Smooth muscle cell (in vitro differentiated cells): ENCODE data around the gene PTPN4. TPM values are rescaled to one million over a fixed set of nuclear protein-coding genes. Genes with fewer than 3 reads are reported as not detected.

Experiments
- DNase-seq: peaks from one replicate; lab custom pipeline; 2025; ENCODE audit not compliant: unreplicated experiment; lab: John Stamatoyannopoulos, UW
- H2AFZ ChIP-seq: fragments of 200-600 bp; sonication (generic); 2 replicates; pipeline ENCODE4 v1.6.0; 2016; ENCODE audit warnings: antibody characterized with exemption, low read depth, mild to moderate bottlenecking
- H3F3A ChIP-seq: fragments of 200-600 bp; sonication (generic); 2 replicates; pipeline ENCODE4 v1.6.0; 2017; ENCODE audit warnings: antibody characterized with exemption, low read depth
- H3K27ac ChIP-seq: fragments of 200-600 bp; sonication (generic); 2 replicates; pipeline ENCODE4 v1.5.1; 2016; ENCODE audit warnings: low read depth, mild to moderate bottlenecking
- H3K27me3 ChIP-seq: fragments of 200-600 bp; sonication (generic); 2 replicates; pipeline ENCODE4 v1.6.1; 2016; ENCODE audit warnings: low read depth, mild to moderate bottlenecking
- H3K36me3 ChIP-seq: fragments of 200-600 bp; sonication (generic); 2 replicates; pipeline ENCODE4 v1.5.1; 2016; ENCODE audit warnings: low read depth
- H3K4me1 ChIP-seq: fragments of 200-600 bp; sonication (generic); 2 replicates; pipeline ENCODE4 v1.5.1; 2016; ENCODE audit warnings: low read depth
- H3K4me2 ChIP-seq: fragments of 200-600 bp; sonication (generic); 2 replicates; pipeline ENCODE4 v1.6.0; 2016; ENCODE audit warnings: mild to moderate bottlenecking
- H3K4me3 ChIP-seq: fragments of 200-600 bp; sonication (generic); 2 replicates; pipeline ENCODE4 v1.5.1; 2016; ENCODE audit warnings: mild to moderate bottlenecking
- H3K79me2 ChIP-seq: fragments of 200-600 bp; sonication (generic); 2 replicates; pipeline ENCODE4 v1.6.0; 2016; ENCODE audit warnings: low read depth, mild to moderate bottlenecking
- H3K9ac ChIP-seq: fragments of 200-600 bp; sonication (generic); 2 replicates; pipeline ENCODE4 v1.6.0; 2016; ENCODE audit warnings: low read depth
- H3K9me3 ChIP-seq: fragments of 200-600 bp; sonication (generic); replicated peaks from 2 replicates; pipeline ENCODE4 v1.5.1; 2016; ENCODE audit warnings: low read depth
- H4K20me1 ChIP-seq: fragments of 200-600 bp; sonication (generic); 2 replicates; pipeline ENCODE4 v1.6.0; 2016; ENCODE audit warnings: low read depth
- CTCF ChIP-seq: fragments of 200-600 bp; sonication (generic); IDR thresholded peaks from 2 replicates; pipeline ENCODE4 v1.5.1; 2017; ENCODE audit warnings: borderline replicate concordance, mild to moderate bottlenecking, antibody characterized with exemption; ENCODE audit not compliant: insufficient read depth, poor library complexity, severe bottlenecking
- WGBS: methylation state at CpG from one replicate; pipeline ENCODE4 v1.1.7; 2016; ENCODE audit warnings: low lambda C conversion rate; 5-methylcytosine and 5-hydroxymethylcytosine counted together
- polyA plus RNA-seq: library from polyadenylated mRNA; unstranded; fragments of >200 nt; fragmentation: Nextera tagmentation; extraction: Ambion mirVana; gene quantifications from 2 replicates; pipeline ENCODE4 v1.2.1, GENCODE V29; 2016
- total RNA-seq: library from RNA; depleted of rRNA; stranded (reverse); fragments of >200 nt; gene quantifications from 2 replicates; pipeline ENCODE4 v1.2.3, GENCODE V29; 2014

Gene PTPN4
- total and polyA plus RNA-seq, 2 experiments from 2014 or later: 9.7 to 26.2 TPM

GRCh38 chr2:119736021-119736420, 23.7 kb upstream of the PTPN4 start:
- no peak for TF ChIP-seq CTCF
- Histone ChIP-seq H3K4me2 (no peak overlapping the region), H3K79me2 (no peaks in the 10 kb centered on the region), H4K20me1 (no peaks in the 10 kb centered on the region), H3K9ac (no peak overlapping the region), H3K27ac (no peak overlapping the region), H3K36me3 (no peaks in the 10 kb centered on the region), H3F3A (no peaks in the 10 kb centered on the region), H3K9me3 (no peaks in the 10 kb centered on the region), H3K4me3 (no peak overlapping the region), H3K4me1 (no peaks in the 10 kb centered on the region), H3K27me3 (no peaks in the 10 kb centered on the region), H2AFZ (no peak overlapping the region)
- DNase-seq: no peak
- 74% methylated on average over 5 of the region's 5 CpGs for WGBS

- no peaks in the 10 kb centered on the region for H3K9me3 ChIP-seq
- no peaks in the 10 kb centered on the region for H3K36me3 ChIP-seq
- WGBS: 81% methylated on average over 3 of the region's 3 CpGs
- no peaks in the 10 kb centered on the region for H3K79me2 ChIP-seq
- DNase-seq: no peak
- no peak overlapping the region for H3K4me2 ChIP-seq
- no peak overlapping the region for H2AFZ ChIP-seq
- H4K20me1 ChIP-seq: no peaks in the 10 kb centered on the region
- no peaks in the 10 kb centered on the region for H3K4me1 ChIP-seq
- H3K9ac ChIP-seq: no peak overlapping the region
- no peaks in the 10 kb centered on the region for H3F3A ChIP-seq
- no peak for TF ChIP-seq CTCF
- no peak overlapping the region for H3K4me3 ChIP-seq
- H3K27me3 ChIP-seq: peaks cover 7% of the 10 kb centered on the region
- H3K27ac ChIP-seq: no peak overlapping the region
Observed at GRCh38 chr2:119739580-119740255, 20.0 kb upstream of the PTPN4 start.

GRCh38 chr2:119741001-119741400, 18.7 kb upstream of the PTPN4 start:
- Histone ChIP-seq H3K9me3 (no peaks in the 10 kb centered on the region), H3K4me2 (no peak overlapping the region), H3K9ac (no peak overlapping the region), H3K27me3 (peaks cover 13% of the 10 kb centered on the region), H3F3A (no peaks in the 10 kb centered on the region), H3K4me3 (no peak overlapping the region), H3K4me1 (no peaks in the 10 kb centered on the region), H4K20me1 (no peaks in the 10 kb centered on the region), H3K27ac (no peak overlapping the region), H2AFZ (no peak overlapping the region), H3K79me2 (no peaks in the 10 kb centered on the region), H3K36me3 (no peaks in the 10 kb centered on the region)
- 92% methylated on average over 3 of the region's 3 CpGs for WGBS
- TF ChIP-seq CTCF: no peak
- DNase-seq: no peak

GRCh38 chr2:119741868-119742267, 17.9 kb upstream of the PTPN4 start:
- Histone ChIP-seq H3K9ac (no peak overlapping the region), H3K79me2 (no peaks in the 10 kb centered on the region), H2AFZ (no peak overlapping the region), H3K4me1 (no peaks in the 10 kb centered on the region), H3K4me2 (no peak overlapping the region), H3K27ac (no peak overlapping the region), H4K20me1 (no peaks in the 10 kb centered on the region), H3K9me3 (no peaks in the 10 kb centered on the region), H3K4me3 (no peak overlapping the region), H3K36me3 (no peaks in the 10 kb centered on the region), H3K27me3 (peaks cover 20% of the 10 kb centered on the region), H3F3A (no peaks in the 10 kb centered on the region)
- no peak for DNase-seq
- WGBS: 89% methylated on average over 3 of the region's 3 CpGs
- no peak for TF ChIP-seq CTCF
